GM19043 (cell line): Measurements from ENCODE around the gene RBKS.
"Not testable (repeated sequence)": the region's sequence is repeated elsewhere in the genome, so short reads cannot be mapped to it uniquely, and the experiment has no call there.

Experiments used
- ATAC-seq: cut with Tn5 transposase; IDR thresholded peaks from one replicate; pipeline ENCODE4 v1.9.1; 2021; ENCODE audit warnings: low read depth; ENCODE audit not compliant: unreplicated experiment

The RBKS gene

DNA sequence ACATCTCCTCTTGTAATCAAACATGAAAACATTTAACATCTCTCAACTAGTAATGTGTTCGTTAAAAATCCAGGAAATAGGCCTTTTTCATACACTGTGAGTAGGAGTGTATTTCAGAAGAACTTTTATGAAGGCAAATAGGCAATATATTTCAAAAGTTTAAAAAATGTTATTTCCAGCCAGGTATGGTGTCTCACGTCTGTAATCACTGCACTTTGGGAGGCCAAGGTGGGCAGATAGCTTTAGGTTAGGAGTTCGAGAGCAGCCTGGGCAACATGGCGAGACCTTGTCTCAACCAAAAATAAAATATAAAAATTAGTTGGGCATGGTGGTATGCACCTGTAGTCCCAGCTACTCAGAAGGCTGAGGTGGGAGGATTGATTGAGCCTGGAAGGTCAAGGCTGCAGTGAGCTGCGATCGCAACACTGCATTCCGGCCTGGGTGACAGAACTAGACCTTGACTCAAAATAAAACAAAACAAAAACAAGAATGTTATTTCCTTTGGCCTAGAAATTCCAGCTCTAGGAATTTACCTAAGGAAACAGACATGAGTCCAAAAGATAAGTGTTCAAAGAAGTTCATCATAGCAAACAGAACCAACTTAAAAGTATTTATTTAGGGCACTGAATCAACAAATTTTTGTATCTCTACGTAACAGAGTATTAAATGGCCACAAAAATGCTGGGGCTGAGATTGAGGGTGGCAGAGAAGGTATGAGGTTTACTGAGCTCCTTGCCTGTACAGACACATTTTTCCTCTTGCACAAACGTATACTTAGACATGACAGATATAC lies 14.9 kb downstream of the RBKS start:
- ATAC-seq, result no peak

DNA sequence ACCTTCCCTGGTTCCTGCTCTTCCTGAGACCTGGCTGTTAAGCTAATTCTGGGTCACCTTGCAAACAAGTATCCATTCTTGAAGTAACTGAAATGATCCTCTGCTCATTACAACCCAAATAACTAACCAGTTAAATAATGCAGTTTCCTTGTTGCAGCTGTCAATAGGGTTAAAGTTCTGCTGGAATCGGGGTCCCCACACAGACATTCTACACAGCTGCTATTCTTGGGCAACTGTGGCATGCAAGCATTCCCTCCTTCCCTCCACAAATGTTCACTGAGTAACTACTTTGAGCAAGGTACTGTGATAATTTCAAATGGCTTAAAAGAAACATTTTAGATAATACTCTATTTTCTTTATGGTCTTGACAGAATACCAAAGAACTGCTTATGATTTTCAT lies 17.1 kb downstream of the RBKS start:
- no peak for ATAC-seq

DNA sequence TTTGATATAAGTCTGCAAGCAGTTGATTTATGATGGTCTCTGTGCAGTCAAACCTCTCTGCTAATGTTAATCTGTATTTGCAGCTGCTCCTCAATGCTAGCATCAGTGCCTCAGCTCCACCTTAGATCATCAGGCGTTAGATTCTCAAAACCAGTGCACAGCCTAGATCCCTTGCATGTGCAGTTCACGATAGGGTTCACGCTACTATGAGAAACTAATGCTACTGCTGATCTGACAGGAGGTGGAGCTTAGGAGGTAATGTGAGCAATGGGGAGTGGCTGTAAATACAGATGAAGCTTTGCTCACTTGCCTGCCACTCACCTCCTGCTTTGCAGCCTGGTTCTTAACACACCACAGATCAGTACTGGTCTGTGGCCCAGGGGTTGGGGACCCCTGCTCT lies 18.4 kb downstream of the RBKS start:
- no peak for ATAC-seq

DNA sequence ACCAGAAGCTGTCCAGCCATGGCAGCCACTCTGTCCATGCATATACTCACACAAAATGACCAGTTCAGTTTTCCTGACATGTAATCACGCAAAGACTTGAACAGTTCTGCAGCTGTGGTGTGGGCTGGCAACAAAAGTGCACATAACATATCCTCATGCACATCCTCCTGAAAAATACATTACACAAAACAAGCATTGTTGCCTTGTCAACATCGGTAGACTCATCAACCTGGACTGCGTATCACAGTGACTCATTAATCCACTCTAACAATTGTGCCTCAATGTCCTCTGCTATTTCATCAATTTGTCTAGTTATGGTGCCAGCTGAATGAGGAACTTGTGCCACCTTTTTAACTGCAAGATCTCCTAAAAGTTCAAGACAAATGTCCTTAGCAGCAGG lies 19.5 kb downstream of the RBKS start:
- no peak for ATAC-seq

DNA sequence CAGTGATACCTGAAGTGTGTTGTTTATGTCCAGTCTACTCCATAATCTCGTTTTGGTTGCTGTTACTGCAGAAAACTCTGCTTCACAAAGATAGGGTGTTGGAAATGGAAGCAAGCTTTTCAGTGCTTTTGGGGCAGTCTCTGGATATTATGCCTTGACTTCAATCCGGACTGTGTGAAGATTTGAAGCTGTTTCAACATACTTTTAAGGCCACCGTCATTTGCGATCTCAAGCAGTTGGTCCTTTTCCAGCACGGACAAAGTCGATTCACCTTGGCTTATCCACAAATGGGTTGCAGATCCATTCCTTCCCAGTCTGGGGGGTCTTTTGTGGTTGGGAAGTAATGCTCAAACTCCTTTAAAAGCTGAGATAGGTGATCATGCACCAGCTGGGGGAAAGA lies 20.4 kb downstream of the RBKS start:
- no peak for ATAC-seq

DNA sequence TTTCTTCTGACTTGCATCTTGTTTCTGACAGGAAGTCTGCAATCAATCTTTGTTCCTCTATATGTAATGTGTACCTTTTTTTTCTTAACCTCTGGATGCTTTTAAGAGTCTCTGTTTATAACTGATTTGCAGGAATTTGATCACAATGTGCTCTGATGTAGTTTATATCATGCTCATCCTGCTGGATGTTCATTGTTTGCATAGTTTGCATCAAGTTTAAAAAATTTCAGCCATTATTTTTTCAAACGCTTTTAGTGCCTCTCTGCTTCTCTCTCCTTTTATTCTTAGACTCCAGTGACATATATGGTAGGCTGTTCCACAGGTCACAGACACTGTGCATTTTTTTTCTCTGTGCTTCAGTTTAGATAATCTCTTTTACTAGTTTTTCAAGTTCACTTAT lies 23.9 kb downstream of the RBKS start:
- no peak for ATAC-seq

DNA sequence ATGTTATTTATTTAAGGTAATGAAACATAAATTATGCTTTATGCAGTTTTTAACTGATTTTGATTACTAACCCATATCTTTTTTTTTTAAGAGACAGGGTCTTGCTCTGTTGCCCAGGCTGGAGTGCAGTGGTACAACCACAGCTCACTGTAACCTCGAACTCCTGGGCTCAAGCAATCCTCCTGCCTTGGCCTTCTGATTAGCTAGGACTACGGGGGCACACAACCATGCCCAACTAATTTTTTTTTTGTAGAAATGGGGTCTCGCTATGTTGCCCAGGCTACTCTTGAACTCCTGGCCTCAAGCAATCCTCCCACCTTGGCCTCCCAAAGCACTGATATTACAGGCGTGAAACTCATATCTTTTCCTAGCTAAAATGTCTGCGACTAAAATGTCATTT lies 26.2 kb downstream of the RBKS start:
- ATAC-seq, result not testable (repeated sequence)

DNA sequence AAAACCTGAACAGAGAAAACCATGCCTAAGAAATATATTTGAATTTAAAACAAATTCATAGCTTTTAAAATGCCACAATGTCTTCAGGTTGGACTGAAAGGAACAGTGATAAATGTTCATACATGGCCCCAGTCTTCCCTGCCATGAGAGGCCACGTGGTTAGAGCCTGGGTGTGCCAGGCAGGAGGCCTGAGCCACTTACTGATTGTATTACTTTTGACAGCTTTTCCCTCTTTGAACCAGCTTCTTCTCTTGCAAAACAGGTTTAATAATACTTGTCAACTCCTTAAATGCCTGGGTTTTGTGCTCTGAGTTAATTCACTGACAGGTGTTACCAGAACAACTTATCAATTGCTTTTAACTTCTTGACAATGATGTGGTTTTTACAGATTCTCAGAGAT lies 27.0 kb downstream of the RBKS start:
- ATAC-seq, result no peak

DNA sequence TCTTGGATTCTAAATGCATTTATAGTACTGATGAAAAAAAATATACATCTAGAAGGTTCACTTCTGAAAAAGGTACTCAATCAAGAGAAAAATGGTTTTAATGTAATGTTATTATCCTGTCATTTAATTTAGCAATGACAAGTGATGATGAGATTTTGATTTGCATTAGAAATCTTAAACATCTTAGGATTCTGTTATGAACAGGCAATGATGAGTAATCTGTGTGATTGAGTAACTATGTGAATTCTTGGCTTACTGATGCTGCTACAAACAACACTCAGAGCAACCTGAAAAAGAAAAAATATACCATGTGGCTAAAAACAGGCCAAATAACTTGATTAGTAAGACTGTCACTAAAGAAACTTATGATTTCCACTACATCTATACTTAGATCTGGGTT lies 30.1 kb downstream of the RBKS start:
- ATAC-seq, result no peak

DNA sequence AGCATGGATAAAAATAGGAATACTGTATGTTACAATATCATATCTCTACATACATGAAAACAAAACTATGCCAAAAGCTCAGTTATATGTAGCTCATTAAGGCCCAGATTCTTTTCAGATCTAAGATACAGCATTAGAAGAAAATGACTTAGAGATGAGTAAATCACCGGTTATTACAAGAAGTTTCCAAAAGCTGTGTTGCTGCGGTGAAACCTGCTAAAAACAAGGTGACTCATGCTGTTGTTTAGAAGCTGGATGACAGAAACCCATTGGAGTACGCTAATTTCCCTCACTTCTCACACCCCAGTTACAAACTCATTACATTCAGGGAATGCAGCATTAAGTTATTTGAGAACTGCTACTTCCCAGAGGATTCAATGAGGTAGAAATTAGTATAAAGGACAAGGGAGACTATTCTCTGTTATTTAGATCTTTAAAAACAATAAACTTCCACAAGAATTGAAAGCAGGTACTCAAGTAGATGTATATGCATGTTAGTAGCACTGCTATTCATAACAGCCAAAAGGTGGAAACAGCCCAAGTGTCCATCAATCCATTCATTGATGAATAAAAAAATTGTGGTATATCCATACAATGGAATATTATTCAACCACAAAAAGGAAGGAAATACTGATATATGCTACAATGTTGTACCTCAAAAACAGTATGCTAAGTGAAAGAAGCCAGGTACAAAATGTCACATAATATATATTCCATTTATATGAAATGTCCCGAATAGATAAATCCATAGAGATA lies 32.6 kb downstream of the RBKS start:
- no peak for ATAC-seq

DNA sequence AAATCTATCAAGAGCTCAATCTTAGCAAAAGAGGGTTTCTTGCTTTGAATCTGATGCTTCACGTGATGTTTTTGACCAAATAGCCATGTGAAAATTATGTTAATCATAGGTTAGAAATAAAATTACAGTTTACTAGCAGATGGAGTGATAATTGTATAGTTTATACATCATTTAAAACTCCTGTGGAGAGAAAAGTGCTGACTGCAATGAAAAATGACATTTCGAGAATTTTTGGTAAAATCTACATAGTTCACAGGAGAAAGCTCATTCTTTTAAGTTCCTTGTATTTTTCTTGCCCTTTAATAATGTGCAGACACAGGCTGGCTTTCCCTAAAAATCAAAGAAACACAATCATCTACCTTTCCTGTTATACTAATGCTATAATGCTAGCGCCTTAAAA lies 33.2 kb downstream of the RBKS start:
- no peak for ATAC-seq

DNA sequence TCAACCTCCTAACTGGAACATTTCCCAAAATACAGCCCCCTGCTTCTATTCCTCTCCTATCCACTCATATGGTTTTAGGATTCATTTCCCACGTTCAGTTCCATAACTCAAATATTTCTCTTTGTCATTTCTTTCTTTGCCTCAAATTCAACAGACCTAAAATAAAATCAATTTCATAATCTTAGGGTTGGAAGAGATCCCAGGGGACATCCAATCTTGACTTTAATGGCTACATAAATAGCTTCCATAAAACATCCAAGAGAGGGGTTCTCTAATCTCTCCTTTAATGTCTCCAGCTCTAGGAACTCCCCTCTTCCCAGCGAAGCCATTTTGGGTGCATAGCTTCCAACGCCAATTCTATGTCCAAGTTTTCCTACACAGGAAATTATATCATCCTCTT lies 33.8 kb downstream of the RBKS start:
- no peak for ATAC-seq

DNA sequence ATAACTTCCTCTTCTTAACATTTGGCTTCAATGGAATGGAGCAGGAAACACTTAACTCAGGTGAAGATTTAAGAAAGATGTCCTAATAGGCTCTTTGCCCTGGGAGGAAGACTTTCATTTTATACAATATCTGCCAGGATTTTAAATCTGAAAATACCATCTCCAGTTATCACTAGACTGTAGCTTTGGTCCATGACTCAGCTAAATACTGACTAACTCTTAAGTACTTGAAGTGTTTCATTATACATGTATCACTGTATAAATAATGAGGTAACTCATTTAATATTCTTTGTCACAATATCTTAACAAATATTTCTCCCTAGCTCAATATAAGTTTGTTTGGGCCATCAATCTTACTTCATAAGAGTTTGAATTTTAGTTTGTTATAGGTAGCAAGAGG lies 34.7 kb downstream of the RBKS start:
- no peak for ATAC-seq

DNA sequence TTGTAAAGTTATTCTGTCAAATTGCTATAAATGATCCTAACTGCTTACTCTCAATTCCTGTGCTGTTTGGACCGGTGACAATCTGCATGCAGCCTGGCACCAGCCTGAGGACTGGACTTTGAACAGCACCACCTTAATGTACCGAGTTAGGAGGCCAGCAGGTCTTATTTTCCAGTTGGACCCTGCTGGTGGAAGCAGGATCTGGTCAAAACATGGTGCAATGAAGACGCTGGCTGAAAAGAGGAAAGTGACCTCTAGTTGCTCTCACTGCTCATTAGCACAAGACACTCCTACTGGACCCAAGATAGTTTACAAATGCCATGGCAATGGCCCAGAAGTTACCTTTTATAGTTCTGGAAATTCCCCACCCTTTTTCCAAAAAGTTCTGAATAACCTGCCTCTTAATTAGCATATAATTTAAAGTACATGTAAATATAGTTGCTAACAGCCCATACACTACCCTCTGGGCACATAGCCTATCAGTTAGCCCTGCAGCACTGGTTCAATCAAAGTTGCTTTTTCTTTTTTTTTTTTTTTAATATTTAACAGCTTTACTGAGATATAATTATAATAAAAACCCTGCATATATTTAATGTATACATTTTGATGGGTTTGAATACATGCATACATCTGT lies 35.8 kb downstream of the RBKS start:
- ATAC-seq, result no peak

DNA sequence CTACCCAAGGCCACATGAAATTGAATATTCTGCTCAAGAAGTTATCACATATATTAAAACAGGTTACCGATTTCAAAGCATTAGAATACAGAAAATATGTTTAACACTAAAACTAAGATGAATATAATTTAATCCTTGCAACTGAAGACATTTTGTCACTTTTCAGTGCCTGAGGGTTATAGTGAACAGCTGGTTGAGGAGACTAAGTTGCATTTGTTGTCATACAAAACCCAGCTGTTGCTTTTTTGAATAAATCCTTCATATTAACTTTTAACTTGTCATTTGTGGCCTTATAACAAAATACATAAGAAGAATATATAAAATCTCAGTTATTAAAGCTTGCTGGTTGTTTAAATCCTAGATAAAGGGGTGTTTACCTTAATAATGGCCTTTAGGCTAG lies 37.5 kb downstream of the RBKS start:
- no peak for ATAC-seq

DNA sequence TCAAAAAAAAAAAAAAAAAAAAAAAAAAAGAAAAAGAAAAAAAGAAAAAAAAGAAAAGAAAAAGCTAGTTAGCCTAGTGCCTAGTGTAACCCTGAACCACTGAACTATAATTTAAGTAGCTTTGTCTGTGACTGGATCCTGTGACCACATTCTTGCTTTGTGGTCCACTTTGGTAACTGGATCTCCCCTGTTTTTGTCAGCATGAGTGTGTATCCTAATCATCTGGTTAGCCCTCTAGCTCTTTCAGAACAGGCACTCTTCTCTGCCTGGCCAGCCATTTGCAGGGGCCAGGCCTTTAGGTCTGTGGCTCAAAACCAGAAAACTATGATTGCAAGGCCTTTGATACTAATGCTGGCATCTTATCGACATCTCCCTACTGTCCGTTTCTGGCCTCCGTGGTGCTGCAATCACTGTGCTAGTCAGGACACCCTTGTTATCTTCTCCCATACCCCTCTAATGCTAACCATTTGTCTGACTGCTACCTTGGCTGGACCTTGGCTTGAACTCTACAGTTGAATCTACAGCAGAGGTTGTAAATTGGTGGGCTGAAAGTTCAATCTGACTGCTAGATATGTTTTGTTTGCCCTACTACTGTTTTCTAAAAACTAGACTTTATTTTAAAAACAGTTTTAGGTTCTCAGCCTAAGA lies 40.5 kb downstream of the RBKS start:
- no peak for ATAC-seq

DNA sequence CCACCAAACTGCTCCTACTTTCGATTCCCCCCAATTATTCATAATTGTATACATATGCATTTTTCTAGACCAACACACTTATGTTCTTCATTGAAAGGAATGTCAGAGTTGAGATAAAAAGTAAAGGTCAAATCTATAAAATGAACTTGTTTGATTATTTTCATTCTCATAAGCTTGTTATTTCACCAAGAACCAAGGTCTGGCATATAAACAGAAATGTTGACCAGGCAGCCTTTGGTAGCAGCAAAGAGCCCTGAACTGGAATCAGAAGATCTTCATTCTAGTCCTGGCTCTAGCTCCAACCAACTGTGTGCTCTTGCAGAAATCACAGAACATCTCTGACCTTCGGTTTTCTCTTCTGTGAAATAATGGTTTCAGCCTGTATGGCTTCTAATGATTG lies 42.9 kb downstream of the RBKS start:
- ATAC-seq, result no peak

DNA sequence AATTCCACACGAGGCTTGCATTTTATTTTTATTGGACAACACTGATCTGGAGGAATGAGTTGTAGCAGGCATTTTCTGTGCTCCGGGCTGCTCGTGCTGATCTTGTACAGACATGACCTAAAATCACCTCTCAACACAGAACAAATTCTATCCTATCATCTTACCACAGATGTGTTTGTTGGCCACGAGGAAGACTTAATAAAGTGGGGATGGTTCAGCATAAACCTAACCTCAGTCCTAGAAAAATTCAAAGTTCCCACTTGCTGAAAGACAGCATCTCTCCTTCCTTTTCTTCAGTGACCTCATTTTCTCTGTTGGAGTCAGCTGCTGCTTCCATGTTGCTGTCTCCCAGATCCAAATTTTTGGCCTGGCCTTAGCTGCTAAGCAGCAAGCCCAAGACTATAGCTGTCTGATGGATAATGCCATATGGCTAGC lies 45.3 kb downstream of the RBKS start:
- no peak for ATAC-seq

DNA sequence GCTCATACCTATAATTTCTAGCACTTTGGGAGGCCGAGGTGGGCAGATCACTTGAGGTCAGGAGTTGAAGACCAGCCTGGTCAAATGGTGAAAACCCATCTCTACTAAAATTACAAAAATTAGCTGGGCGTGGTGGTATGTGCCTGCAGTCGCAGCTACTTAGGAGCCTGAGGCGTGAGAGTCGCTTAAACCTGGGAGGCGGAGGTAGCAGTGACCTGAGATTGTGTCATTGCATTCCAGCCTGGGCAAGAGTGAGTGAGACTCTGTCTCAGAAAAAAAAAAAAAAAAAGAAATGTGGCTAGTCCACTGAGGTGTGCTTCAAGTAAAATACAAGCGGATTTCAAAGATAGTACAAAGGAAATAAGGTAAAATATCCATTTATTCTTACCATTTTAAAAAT lies 46.2 kb downstream of the RBKS start:
- no peak for ATAC-seq

DNA sequence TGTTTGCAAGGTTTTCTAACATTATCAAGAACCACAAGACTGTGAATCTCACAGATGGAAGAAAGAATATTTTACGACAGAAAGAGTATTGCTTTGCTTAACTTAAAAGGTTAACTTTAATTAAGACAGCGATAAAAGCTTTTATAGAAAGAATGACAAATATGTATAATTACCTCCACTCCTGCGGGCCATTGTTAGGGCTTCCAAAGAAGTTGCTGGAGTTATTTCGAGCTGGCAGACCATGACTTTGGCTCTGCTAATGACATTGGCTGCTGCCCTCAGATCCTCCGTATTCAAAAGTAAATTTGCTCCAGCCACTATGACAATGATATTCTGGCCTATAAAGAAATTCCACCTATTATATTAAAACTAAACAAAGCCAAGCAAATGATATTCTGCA lies 47.3 kb downstream of the RBKS start:
- no peak for ATAC-seq

DNA sequence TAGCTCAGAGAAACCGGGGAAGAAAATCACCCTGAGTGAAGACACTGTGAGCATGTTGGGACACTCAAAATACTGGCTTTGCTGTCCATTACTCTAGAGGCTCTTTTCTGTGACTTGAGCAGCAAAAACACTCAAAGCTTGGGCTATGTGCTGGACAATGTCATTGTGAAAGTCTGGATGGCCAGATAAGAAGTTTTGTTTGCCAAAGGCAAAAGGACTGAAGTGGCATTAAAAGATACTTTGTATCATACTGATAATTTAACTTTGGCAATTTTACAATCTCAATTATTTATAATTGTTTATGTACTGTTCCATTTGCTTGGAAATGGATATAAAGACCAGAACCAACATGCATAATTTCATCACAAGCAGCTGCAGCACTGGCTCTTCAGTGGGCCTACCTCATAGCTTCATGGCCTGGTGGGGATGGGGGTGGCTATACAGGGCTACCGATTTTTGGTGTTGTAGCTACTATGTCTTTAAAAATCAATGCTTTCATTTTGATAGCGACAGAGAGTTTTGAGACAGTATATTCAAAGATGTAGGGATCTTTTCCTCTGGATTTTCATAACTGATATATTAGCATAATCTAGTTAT lies 51.1 kb downstream of the RBKS start:
- no peak for ATAC-seq
